ENCODE measurements around the gene TSPAN14.

Gene TSPAN14

DNA sequence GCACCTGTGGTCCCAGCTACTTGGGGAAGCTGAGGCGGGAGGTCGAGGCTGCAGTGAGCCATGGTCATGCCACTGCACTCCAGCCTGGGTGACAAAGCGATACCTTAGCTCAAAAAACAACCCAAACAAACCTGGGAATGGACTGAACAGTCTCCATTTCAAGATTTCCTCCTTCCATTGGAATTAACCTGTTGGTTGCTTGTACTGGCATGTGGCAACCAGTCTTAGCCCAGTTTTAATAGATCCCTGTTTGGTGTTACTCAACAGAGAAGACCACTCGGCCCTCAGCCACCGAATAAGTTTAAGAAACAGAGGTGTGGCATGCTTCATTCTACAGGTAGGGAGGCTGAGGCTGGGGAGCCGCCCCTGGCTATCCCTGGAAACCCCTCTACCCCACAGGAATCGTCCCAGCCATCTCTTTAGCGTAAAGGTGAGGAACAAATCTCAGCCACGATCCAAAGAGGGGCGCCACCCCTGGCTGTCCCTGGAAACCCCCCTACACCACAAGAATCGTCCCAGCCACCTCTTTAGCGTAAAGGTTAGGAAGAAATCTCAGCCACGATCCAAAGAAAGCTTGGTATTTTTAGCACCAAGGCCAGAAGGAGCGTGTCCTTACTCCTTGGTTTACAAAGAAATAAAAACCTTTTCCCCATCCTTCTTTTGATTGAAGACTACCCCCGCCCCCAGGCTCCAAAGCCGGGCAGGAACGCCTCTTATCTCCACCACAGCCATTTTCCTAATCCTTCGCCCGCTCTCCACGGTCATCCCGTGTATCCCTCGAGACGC, 861 bp upstream of the TSPAN14 start:
- Histone ChIP-seq H3K4me3 (ENCODE audit: low read depth, low read length) (peak overlapping the region; percentile 57), H3K79me1 (ENCODE audit: low read length) (peaks cover 17% of the 10 kb centered on the region), H4K8ac (ENCODE audit: low read depth, low read length) (peak overlapping the region; percentile 88), H4K91ac (ENCODE audit: low read depth, low read length) (peak overlapping the region; percentile 87), H3K4me2 (ENCODE audit: low read length) (peak overlapping the region; percentile 68), H2AFZ (ENCODE audit: insufficient read depth, low read length, poor library complexity) (peak overlapping the region; percentile 90), H2AK5ac (ENCODE audit: low read length) (peak overlapping the region; percentile 64), H3K9ac (ENCODE audit: low read length) (peak overlapping the region; percentile 37), H2BK5ac (ENCODE audit: low read depth, low read length, poor library complexity) (peak overlapping the region; percentile 79), H3K4ac (ENCODE audit: low read depth, low read length) (peak overlapping the region; percentile 53), H3K79me2 (ENCODE audit: control insufficient read depth, insufficient read depth, low read length, poor library complexity) (peaks cover 34% of the 10 kb centered on the region), H3K14ac (ENCODE audit: low read length) (peak overlapping the region; percentile 92), H2BK120ac (ENCODE audit: insufficient read depth, low read length, poor library complexity) (peak overlapping the region; percentile 93), H3K27me3 (ENCODE audit: insufficient read depth, low read length) (no peaks in the 10 kb centered on the region), H2BK12ac (ENCODE audit: low read length) (peak overlapping the region; percentile 97), H3K23ac (ENCODE audit: low read length) (no peak overlapping the region), H3K9me3 (ENCODE audit: insufficient read depth, low read depth, low read length) (peaks cover 1% of the 10 kb centered on the region), H3K27ac (ENCODE audit: low read depth, low read length) (peak overlapping the region; percentile 69), H3K36me3 (ENCODE audit: control insufficient read depth in 1 of 2, insufficient read depth in 2 of 2, low read length in 2 of 2) (peaks cover 0 to 5% of the 10 kb centered on the region in 2 experiments), H3K18ac (ENCODE audit: low read length) (peak overlapping the region; percentile 94), H3K4me1 (ENCODE audit: control insufficient read depth in 1 of 2, insufficient read depth in 2 of 2, low read length in 2 of 2) (peaks cover 24 to 26% of the 10 kb centered on the region in 2 experiments), H4K12ac (ENCODE audit: low read depth, low read length) (peak overlapping the region; percentile 92)
- WGBS (ENCODE audit: extremely low coverage, insufficient coverage, insufficient read length), result no CpG with 5 or more reads among the region's 23 CpGs
- DNase-seq, result no peak

DNA sequence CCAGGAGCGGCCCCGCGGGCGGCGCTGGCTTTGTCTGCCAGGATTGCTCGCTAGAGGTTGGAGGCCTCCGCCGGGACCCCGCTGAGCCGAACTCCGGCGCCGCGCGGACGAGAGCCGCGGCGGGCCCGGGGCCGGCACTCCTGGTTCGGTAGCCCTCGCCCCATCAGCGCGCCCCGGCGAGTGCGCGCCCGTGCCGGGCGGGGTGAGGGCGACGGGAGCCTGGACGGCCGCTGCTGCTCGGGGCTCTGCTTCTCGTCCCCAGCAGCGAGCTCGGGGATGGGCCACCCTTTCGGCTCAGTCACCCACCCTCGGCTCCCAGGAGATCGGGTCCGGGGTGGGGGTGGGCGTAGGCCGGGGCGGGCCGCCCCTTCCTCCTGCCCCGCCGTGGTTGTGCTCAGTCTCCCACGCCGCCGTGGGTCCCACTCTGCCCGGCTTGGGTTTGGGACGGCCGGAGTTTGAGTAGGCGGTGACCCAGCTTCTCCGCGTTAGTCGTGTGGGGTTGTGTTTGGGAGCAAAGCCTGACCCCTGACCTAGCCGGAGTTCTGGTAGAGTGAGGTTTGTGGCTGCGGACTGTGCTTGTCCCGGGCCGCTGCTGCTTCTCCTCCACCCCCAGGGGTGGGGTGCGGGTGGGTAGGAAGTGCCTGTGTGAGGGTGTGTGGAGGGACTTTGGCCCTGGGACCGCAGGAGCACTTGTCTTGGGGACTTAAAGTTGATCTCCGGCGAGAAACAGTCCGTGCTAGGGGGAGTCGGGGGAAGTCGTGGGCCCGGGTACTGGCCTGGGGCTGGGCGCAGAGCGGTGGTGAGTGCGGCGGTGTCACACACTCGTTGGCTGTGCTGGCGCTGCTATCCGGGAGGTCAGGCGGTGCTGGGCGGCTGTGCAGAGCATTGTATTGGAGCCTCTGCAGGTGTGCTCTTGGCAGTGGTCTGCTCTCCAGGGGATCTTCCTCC, 677 bp downstream of the TSPAN14 start:
- H3K18ac ChIP-seq (ENCODE audit: low read length), result peak overlapping the region; percentile 40
- peak overlapping the region; percentile 90 for H2BK120ac ChIP-seq (ENCODE audit: insufficient read depth, low read length, poor library complexity)
- H2BK5ac ChIP-seq (ENCODE audit: low read depth, low read length, poor library complexity), result peak overlapping the region; percentile 96
- peaks cover 44% of the 10 kb centered on the region for H3K79me2 ChIP-seq (ENCODE audit: control insufficient read depth, insufficient read depth, low read length, poor library complexity)
- peak overlapping the region; percentile 71 for H2AK5ac ChIP-seq (ENCODE audit: low read length)
- peak overlapping the region; percentile 68 for H3K4me2 ChIP-seq (ENCODE audit: low read length)
- DNase-seq, result peak in 1 of 2 donors; percentile 48
- peak overlapping the region; percentile 93 for H4K8ac ChIP-seq (ENCODE audit: low read depth, low read length)
- peak overlapping the region; percentile 47 for H2BK12ac ChIP-seq (ENCODE audit: low read length)
- peak overlapping the region; percentile 87 for H2AFZ ChIP-seq (ENCODE audit: insufficient read depth, low read length, poor library complexity)
- peak overlapping the region; percentile 98 for H3K14ac ChIP-seq (ENCODE audit: low read length)
- no CpG with 5 or more reads among the region's 81 CpGs for WGBS (ENCODE audit: extremely low coverage, insufficient coverage, insufficient read length)
- peaks cover 1% of the 10 kb centered on the region for H3K9me3 ChIP-seq (ENCODE audit: insufficient read depth, low read depth, low read length)
- peak overlapping the region; percentile 95 for H3K27ac ChIP-seq (ENCODE audit: low read depth, low read length)
- H3K23ac ChIP-seq (ENCODE audit: low read length), result no peak overlapping the region
- H3K4me1 ChIP-seq (ENCODE audit: control insufficient read depth in 1 of 2, insufficient read depth in 2 of 2, low read length in 2 of 2), result peaks cover 36 to 41% of the 10 kb centered on the region in 2 experiments
- peaks cover 0 to 5% of the 10 kb centered on the region in 2 experiments for H3K36me3 ChIP-seq (ENCODE audit: control insufficient read depth in 1 of 2, insufficient read depth in 2 of 2, low read length in 2 of 2)
- H3K79me1 ChIP-seq (ENCODE audit: low read length), result peaks cover 27% of the 10 kb centered on the region
- H4K12ac ChIP-seq (ENCODE audit: low read depth, low read length), result peak overlapping the region; percentile 92
- H3K4me3 ChIP-seq (ENCODE audit: low read depth, low read length), result peak overlapping the region; percentile 92
- H3K9ac ChIP-seq (ENCODE audit: low read length), result peak overlapping the region; percentile 96
- H4K91ac ChIP-seq (ENCODE audit: low read depth, low read length), result peak overlapping the region; percentile 99
- no peaks in the 10 kb centered on the region for H3K27me3 ChIP-seq (ENCODE audit: insufficient read depth, low read length)
- H3K4ac ChIP-seq (ENCODE audit: low read depth, low read length), result peak overlapping the region; percentile 98

- no peak overlapping the region for H4K91ac ChIP-seq (ENCODE audit: low read depth, low read length)
- no peak for DNase-seq
- H2BK5ac ChIP-seq (ENCODE audit: low read depth, low read length, poor library complexity), result no peak overlapping the region
- H3K79me2 ChIP-seq (ENCODE audit: control insufficient read depth, insufficient read depth, low read length, poor library complexity), result peaks cover 44% of the 10 kb centered on the region
- H3K36me3 ChIP-seq (ENCODE audit: control insufficient read depth in 1 of 2, insufficient read depth in 2 of 2, low read length in 2 of 2), result peaks cover 0 to 5% of the 10 kb centered on the region in 2 experiments
- peak overlapping the region; percentile 92 for H3K4me3 ChIP-seq (ENCODE audit: low read depth, low read length)
- H3K79me1 ChIP-seq (ENCODE audit: low read length), result peaks cover 31% of the 10 kb centered on the region
- peaks cover 40 to 48% of the 10 kb centered on the region in 2 experiments for H3K4me1 ChIP-seq (ENCODE audit: control insufficient read depth in 1 of 2, insufficient read depth in 2 of 2, low read length in 2 of 2)
- H3K4me2 ChIP-seq (ENCODE audit: low read length), result peak overlapping the region; percentile 68
- no peak overlapping the region for H2AFZ ChIP-seq (ENCODE audit: insufficient read depth, low read length, poor library complexity)
- peak overlapping the region; percentile 44 for H3K23ac ChIP-seq (ENCODE audit: low read length)
- H3K9ac ChIP-seq (ENCODE audit: low read length), result peak overlapping the region; percentile 96
- H3K14ac ChIP-seq (ENCODE audit: low read length), result peak overlapping the region; percentile 29
- no peak overlapping the region for H2BK120ac ChIP-seq (ENCODE audit: insufficient read depth, low read length, poor library complexity)
- no peak overlapping the region for H4K8ac ChIP-seq (ENCODE audit: low read depth, low read length)
- WGBS (ENCODE audit: extremely low coverage, insufficient coverage, insufficient read length), result no CpG with 5 or more reads among the region's 13 CpGs
- no peak overlapping the region for H2BK12ac ChIP-seq (ENCODE audit: low read length)
- H3K9me3 ChIP-seq (ENCODE audit: insufficient read depth, low read depth, low read length), result peaks cover 1% of the 10 kb centered on the region
- no peaks in the 10 kb centered on the region for H3K27me3 ChIP-seq (ENCODE audit: insufficient read depth, low read length)
- H3K18ac ChIP-seq (ENCODE audit: low read length), result peak overlapping the region; percentile 53
- H4K12ac ChIP-seq (ENCODE audit: low read depth, low read length), result no peak overlapping the region
- H3K27ac ChIP-seq (ENCODE audit: low read depth, low read length), result no peak overlapping the region
- H3K4ac ChIP-seq (ENCODE audit: low read depth, low read length), result peak overlapping the region; percentile 98
- no peak overlapping the region for H2AK5ac ChIP-seq (ENCODE audit: low read length)
Observed at GRCh38 chr10:80455461-80456349, 1.6 kb downstream of the TSPAN14 start.
